ENCODE measurements around the gene NIP7. TPM values are rescaled to one million over a fixed set of nuclear protein-coding genes. Genes with fewer than 3 reads are reported as not detected.

Gene NIP7
- total RNA-seq, 1 donor from 2014 or later, result 42.4 TPM

- DNase-seq (no peak), ATAC-seq (ENCODE audit: low read depth) (no peak)
- ChIA-PET POLR2A (no interaction called here), CTCF (no interaction called here)
- H3K27ac Mint-ChIP-seq, result no peak overlapping the region
- intact Hi-C loops (cut with micrococcal nuclease), result no loop called here
- H3K36me3 Mint-ChIP-seq (ENCODE audit: low read depth), result peaks cover 7% of the 10 kb centered on the region
- no peaks in the 10 kb centered on the region for H3K27me3 Mint-ChIP-seq
- no peak for TF ChIP-seq CTCF (IDR thresholded peaks at IDR 0.05)
- peaks cover 13% of the 10 kb centered on the region for H3K4me1 Mint-ChIP-seq
- H3K9me3 Mint-ChIP-seq, result no peaks in the 10 kb centered on the region
- no peak overlapping the region for H3K4me3 Mint-ChIP-seq
These were observed 31.7 kb upstream of the NIP7 start for GRCh38 chr16:69307856-69308255.

GRCh38 chr16:69309316-69309715, 30.3 kb upstream of the NIP7 start:
- Mint-ChIP-seq H3K4me1 (peaks cover 24% of the 10 kb centered on the region), H3K9me3 (no peaks in the 10 kb centered on the region), H3K27me3 (no peaks in the 10 kb centered on the region), H3K27ac (peak overlapping the region; percentile 5), H3K36me3 (ENCODE audit: low read depth) (peaks cover 14% of the 10 kb centered on the region), H3K4me3 (peak overlapping the region; percentile 21)
- ChIA-PET CTCF (interaction anchor here (1.0 kb wide), 1 partner anchor 35 kb away, joined by 3 read pairs; no protein-coding TSS in a partner anchor), POLR2A (no interaction called here)
- DNase-seq (no peak), ATAC-seq (ENCODE audit: low read depth) (no peak)
- no peak for TF ChIP-seq CTCF (IDR thresholded peaks at IDR 0.05)
- intact Hi-C loops (cut with micrococcal nuclease), result no loop called here

GRCh38 chr16:69310653-69311532, 28.7 kb upstream of the NIP7 start, which contains the start of gene VPS4A:
Gene VPS4A (plus strand): TSS chr16:69311350. CDS start chr16:69311512, 162 bp downstream.
- ChIA-PET CTCF (interaction anchor here (1.0 kb wide), 1 partner anchor 19 kb away, joined by 3 read pairs; no protein-coding TSS in a partner anchor), POLR2A (interaction anchor here (0.5 to 2.6 kb wide), 6 partner anchors 14 to 178 kb away, joined by 3 to 11 read pairs (median 6); partner anchors contain the start of genes COG8, NIP7 and PDF)
- H3K4me1 Mint-ChIP-seq, result peaks cover 27% of the 10 kb centered on the region
- no peaks in the 10 kb centered on the region for H3K9me3 Mint-ChIP-seq
- H3K36me3 Mint-ChIP-seq (ENCODE audit: low read depth), result peaks cover 28% of the 10 kb centered on the region
- ATAC-seq (ENCODE audit: low read depth), result peak; percentile 98
- H3K27me3 Mint-ChIP-seq, result no peaks in the 10 kb centered on the region
- H3K4me3 Mint-ChIP-seq, result peak within 1 kb of the TSS; percentile 98
- peak within 1 kb of the TSS; percentile 91 for H3K27ac Mint-ChIP-seq
- no peak for TF ChIP-seq CTCF (IDR thresholded peaks at IDR 0.05)
- intact Hi-C loops (cut with micrococcal nuclease), result loop anchor here (1.0 to 10.0 kb wide), 7 partner anchors 19 to 1214 kb away; partner anchors contain the start of genes COG4, COG8, NFAT5 and NIP7
- peak; percentile 99 for DNase-seq

GRCh38 chr16:69311533-69312387, 27.8 kb upstream of the NIP7 start:
- peak; percentile 33 for ATAC-seq (ENCODE audit: low read depth)
- Mint-ChIP-seq H3K4me1 (peaks cover 27% of the 10 kb centered on the region), H3K27me3 (no peaks in the 10 kb centered on the region), H3K4me3 (peak overlapping the region; percentile 98), H3K36me3 (ENCODE audit: low read depth) (peaks cover 36% of the 10 kb centered on the region), H3K27ac (peak overlapping the region; percentile 91), H3K9me3 (no peaks in the 10 kb centered on the region)
- ChIA-PET POLR2A (interaction anchor here (0.6 to 2.6 kb wide), 5 partner anchors 12 to 179 kb away, joined by 3 to 11 read pairs (median 5); partner anchors contain the start of genes NIP7 and PDF), CTCF (interaction anchor here (1.2 to 1.4 kb wide), 2 partner anchors 18 to 27 kb away, joined by 5 read pairs; partner anchors contain the start of genes COG8, NIP7 and PDF)
- intact Hi-C loops (cut with micrococcal nuclease), result loop anchor here (1.0 to 10.0 kb wide), 7 partner anchors 19 to 1213 kb away; partner anchors contain the start of genes COG4, COG8, NFAT5 and NIP7
- TF ChIP-seq CTCF (IDR thresholded peaks at IDR 0.05), result no peak
- DNase-seq, result no peak
